Fibroblast of pulmonary artery (primary cell): ENCODE measurements around the gene GMDS.

ENCODE experiments used
- DNase-seq: peaks from one replicate; pipeline ENCODE4 v3.0.0-alpha.2; 2010; ENCODE audit warnings: low read depth
- H3K4me3 ChIP-seq: replicated peaks from 2 replicates; pipeline ENCODE4 v1.5.1; 2011; ENCODE audit warnings: low read depth, mild to moderate bottlenecking, control low read depth, low read length, moderate library complexity
- CTCF ChIP-seq: IDR thresholded peaks from 2 replicates; pipeline ENCODE4 v1.5.1; 2011; ENCODE audit warnings: mild to moderate bottlenecking, control low read depth, low read length, inconsistent platforms; ENCODE audit errors: missing control alignments

The GMDS gene

GRCh38 chr6:2044192-2044591 is 201.2 kb downstream of the GMDS start:
- TF ChIP-seq CTCF: no peak
- no peak overlapping the region for H3K4me3 ChIP-seq

DNA sequence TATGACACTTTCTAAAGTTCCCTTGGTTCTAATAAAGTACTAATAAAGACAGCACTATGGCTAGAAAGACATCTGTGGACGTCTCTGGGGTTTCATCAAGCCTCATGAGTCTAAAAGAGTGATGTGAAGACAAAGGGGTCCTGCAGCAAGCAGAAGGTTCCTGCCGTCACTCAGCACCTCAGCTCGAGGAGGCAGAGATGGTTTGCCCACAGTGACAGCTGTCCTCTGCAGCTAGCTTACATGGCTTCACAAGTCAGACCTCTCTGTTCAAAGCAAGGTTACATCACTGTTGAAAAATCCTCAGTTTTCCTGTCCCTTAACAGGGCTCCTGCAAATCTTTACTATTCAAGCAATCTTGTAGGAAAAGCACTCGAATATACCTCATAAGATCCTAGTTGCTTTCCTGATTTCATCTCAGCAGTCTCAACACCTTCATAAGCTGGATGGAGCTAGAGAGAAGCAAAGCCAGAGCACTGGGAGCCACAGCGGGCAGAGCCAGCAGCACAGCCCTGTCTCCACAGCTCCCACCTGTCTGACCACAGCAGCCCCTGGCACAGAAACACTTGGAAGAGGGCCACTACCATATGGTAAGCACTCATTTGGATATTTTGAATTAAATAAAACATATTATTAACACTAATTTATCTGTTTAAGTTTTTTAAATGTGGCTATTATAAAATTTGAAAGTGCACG is 202.3 kb downstream of the GMDS start:
- DNase-seq: no peak
- TF ChIP-seq CTCF: no peak

More at GRCh38 chr6:2044192-2044591, 201.2 kb downstream of the GMDS start:
- DNase-seq: no peak

DNA sequence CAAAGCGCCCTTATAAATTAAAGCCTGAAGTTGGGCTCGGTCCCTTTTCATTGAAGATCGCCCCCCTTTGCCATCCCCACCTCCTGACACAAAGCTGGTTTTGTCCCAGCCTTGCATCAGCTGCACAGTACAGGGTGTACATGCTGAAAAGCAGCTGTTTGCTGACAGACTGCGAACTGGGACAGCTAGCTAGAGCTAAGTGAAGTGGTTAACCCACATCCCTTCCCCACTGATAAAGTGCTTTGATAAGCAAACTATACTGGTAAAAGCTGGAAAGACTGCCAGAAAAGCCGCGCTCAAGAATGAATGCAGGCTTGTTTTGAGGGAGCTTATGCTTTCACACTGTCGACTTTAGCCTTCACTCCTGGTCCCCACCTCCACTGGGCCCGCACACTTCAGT is 207.3 kb downstream of the GMDS start:
- TF ChIP-seq CTCF: no peak
- peak; percentile 50 for DNase-seq
- H3K4me3 ChIP-seq: no peak overlapping the region

More for the DNA sequence above, 202.3 kb downstream of the GMDS start:
- H3K4me3 ChIP-seq: no peak overlapping the region

GRCh38 chr6:2037237-2037926 is 208.0 kb downstream of the GMDS start:
- no peak overlapping the region for H3K4me3 ChIP-seq
- DNase-seq: peak; percentile 32
- TF ChIP-seq CTCF: peak; percentile 13

DNA sequence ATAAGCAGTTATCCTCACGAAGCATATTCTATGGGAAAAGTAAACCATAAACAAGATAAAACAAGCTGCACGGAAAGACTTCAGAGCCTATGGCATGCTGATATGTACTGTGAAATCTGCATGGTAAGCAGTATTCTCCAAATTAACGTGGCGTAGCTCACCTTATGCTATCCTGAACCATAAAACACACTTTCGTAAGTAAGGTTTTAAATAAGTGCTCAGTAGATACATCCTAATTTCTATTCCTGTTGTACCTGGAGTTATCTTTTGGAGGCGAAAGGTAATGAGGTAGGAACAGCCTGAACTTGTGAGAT is 208.7 kb downstream of the GMDS start:
- no peak for TF ChIP-seq CTCF
- no peak overlapping the region for H3K4me3 ChIP-seq
- no peak for DNase-seq

DNA sequence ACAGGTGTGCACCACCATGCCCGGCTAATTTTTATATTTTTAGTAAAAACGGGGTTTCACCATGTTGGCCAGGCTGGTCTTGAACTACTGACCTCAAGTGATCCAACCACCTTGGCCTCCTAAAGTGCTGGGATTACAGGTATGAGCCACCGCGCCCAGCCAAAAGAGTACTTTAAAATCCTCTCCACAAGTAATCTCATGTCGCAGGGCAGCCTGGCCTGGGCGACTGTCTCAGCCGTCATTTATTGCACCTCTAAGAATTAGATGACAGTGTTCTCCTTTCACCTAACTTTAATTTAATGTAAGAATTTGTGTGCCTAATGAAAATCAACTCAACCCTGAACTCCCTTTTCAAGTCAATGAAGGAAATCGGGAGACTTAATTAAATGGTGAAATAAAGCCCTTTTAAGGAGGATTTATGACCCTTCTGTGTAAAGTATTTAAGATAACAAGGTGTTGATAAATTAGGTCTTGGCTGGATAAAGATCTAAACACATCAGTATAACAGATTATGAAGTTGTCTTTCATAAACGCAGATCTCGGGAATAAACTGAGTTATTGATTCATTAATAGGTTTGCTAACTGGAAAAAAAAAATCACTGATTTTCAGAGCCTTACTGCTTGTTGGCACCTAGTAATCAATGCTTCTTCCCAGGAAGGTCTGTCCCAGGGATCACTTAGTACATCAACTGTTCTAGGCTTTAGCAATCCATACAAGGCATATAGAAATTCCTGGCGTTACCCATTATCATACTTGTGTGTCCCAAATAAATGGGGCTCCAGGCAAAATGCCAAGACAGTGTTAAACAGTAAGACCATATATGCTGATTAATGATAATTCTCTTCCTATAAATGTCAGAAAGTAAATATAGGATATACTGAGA is 209.3 kb downstream of the GMDS start:
- no peak for TF ChIP-seq CTCF
- no peak for DNase-seq

More for the DNA sequence above, 209.3 kb downstream of the GMDS start:
- no peak overlapping the region for H3K4me3 ChIP-seq
